ENCODE results near the gene TSEN34.
A peak's percentile ranks its signal among the peaks of the same experiment; 100 is the strongest.
"Not testable (repeated sequence)": the region's sequence is repeated elsewhere in the genome, so short reads cannot be mapped to it uniquely, and the experiment has no call there.

Gene TSEN34

GRCh38 chr19:54162241-54162805 lies 28.8 kb upstream of the TSEN34 start:
- DNase-seq = peak; percentile 78

GRCh38 chr19:54162884-54163283 lies 28.2 kb upstream of the TSEN34 start:
- no peak for DNase-seq

GRCh38 chr19:54164369-54165068 lies 26.6 kb upstream of the TSEN34 start:
- peak; percentile 35 to 48 for DNase-seq

GRCh38 chr19:54165222-54165621 lies 25.9 kb upstream of the TSEN34 start:
- DNase-seq = no peak

- peak; percentile 80 to 94 for DNase-seq
These were observed 22.8 kb upstream of the TSEN34 start for GRCh38 chr19:54168174-54168917.

GRCh38 chr19:54169149-54169740 lies 21.9 kb upstream of the TSEN34 start:
- DNase-seq = no peak

- not testable (repeated sequence) for DNase-seq
These were observed 19.2 kb upstream of the TSEN34 start for GRCh38 chr19:54171736-54172431.

GRCh38 chr19:54172471-54173358 lies 18.4 kb upstream of the TSEN34 start, which contains the start of gene TMC4:
Gene TMC4, minus strand, starts transcription at chr19:54173160. Its CDS starts 43 bp downstream, at chr19:54173117.
- no peak for DNase-seq

- DNase-seq = no peak
These were observed 17.8 kb upstream of the TSEN34 start for GRCh38 chr19:54173359-54173699.

GRCh38 chr19:54173951-54174834 lies 16.9 kb upstream of the TSEN34 start:
- no peak for DNase-seq

GRCh38 chr19:54178581-54179261 lies 12.4 kb upstream of the TSEN34 start:
- no peak for DNase-seq

GRCh38 chr19:54179262-54179852 lies 11.8 kb upstream of the TSEN34 start:
- DNase-seq = no peak

GRCh38 chr19:54179921-54180461 lies 11.1 kb upstream of the TSEN34 start:
- no peak for DNase-seq

GRCh38 chr19:54180691-54181091 lies 10.4 kb upstream of the TSEN34 start:
- DNase-seq = no peak

GRCh38 chr19:54181894-54182293 lies 9.2 kb upstream of the TSEN34 start:
- DNase-seq = not testable (repeated sequence)

GRCh38 chr19:54183431-54183830 lies 7.7 kb upstream of the TSEN34 start:
- no peak for DNase-seq

GRCh38 chr19:54186351-54186750 lies 4.8 kb upstream of the TSEN34 start:
- DNase-seq = no peak

GRCh38 chr19:54186934-54187381 lies 4.2 kb upstream of the TSEN34 start:
- no peak for DNase-seq

GRCh38 chr19:54188215-54188871 lies 2.8 kb upstream of the TSEN34 start:
- peak; percentile 47 to 76 for DNase-seq
